Peyer's patch (tissue), 4 donors: ENCODE data around the gene ERVV-1.

Experiments used
- CTCF ChIP-seq, 6 experiments: fragments of 450-650 bp in 4 of 6; fragments of 200-600 bp in 2 of 6; sonication (generic) in 1 of 6; IDR thresholded peaks; one replicate each; pipeline ENCODE4 v1.5.1; 2017 to 2019; ENCODE audit warnings: antibody characterized with exemption in 6 of 6, mild to moderate bottlenecking in 3 of 6, moderate library complexity in 1 of 6
- POLR2A ChIP-seq, 2 donors: fragments of 450-650 bp; IDR thresholded peaks; one replicate each; pipeline ENCODE4 v1.5.1; 2017; ENCODE audit warnings: antibody characterized with exemption in 2 of 2, mild to moderate bottlenecking in 2 of 2, moderate library complexity in 2 of 2

GRCh38 chr19:53015730-53016129 lies 2.0 kb downstream of the ERVV-1 start:
- TF ChIP-seq CTCF (IDR thresholded peaks at IDR 0.05) (no peak), POLR2A (IDR thresholded peaks at IDR 0.05) (no peak)
